Astrocyte of the spinal cord (primary cell): ENCODE data around the gene EXOC6B.

Experiments used
- DNase-seq: peaks from one replicate; pipeline ENCODE4 v3.0.0; 2011; ENCODE audit warnings: low read depth, low spot score
- H3K4me3 ChIP-seq: 2 replicates; pipeline ENCODE4 v1.5.1; 2011; ENCODE audit warnings: low read depth, mild to moderate bottlenecking, low read length, moderate library complexity
- CTCF ChIP-seq: IDR thresholded peaks from 2 replicates; pipeline ENCODE4 v1.5.1; 2012; ENCODE audit warnings: low read depth, mild to moderate bottlenecking, low read length, inconsistent platforms
- in situ Hi-C: cut with HindIII; loops from 2 replicates; pipeline ENCODE4 v1.10.0; 2017; ENCODE audit warnings: low sequenced_read_pairs

EXOC6B gene

DNA sequence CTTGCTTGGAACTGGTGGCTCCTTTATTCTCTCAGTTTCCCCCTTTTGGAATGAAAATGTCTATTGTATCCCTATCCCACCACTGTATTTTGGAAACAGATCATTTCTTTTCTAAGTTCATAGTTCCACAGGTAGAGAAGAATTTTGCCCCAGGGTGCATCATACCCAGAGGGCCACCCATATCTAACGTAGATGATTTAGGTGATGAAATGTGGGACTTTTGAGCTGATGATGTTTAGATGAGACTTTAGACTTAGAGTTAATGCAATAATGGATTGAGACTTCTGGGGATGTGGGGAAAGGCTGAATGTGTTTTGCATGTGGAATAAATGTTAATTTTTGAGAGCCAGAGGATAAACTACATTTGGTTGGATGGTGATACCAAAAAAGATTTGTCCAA, 570.3 kb downstream of the EXOC6B start:
- no peak for DNase-seq
- no peak for TF ChIP-seq CTCF
- in situ Hi-C loops = no loop called here
- H3K4me3 ChIP-seq = no peak overlapping the region

GRCh38 chr2:72254831-72255451, 570.9 kb downstream of the EXOC6B start:
- no peak for DNase-seq
- in situ Hi-C loops = no loop called here
- no peak for TF ChIP-seq CTCF
- H3K4me3 ChIP-seq = no peak overlapping the region

GRCh38 chr2:72238311-72238710, 587.5 kb downstream of the EXOC6B start:
- in situ Hi-C loops = no loop called here
- no peak for TF ChIP-seq CTCF
- no peak overlapping the region for H3K4me3 ChIP-seq
- DNase-seq = no peak

GRCh38 chr2:72237549-72237948, 588.3 kb downstream of the EXOC6B start:
- in situ Hi-C loops = no loop called here
- DNase-seq = no peak
- TF ChIP-seq CTCF = no peak
- no peak overlapping the region for H3K4me3 ChIP-seq

GRCh38 chr2:72236445-72237067, 589.3 kb downstream of the EXOC6B start:
- DNase-seq = peak; percentile 77
- in situ Hi-C loops = no loop called here

More at GRCh38 chr2:72236445-72237067, 589.3 kb downstream of the EXOC6B start:
- H3K4me3 ChIP-seq = no peak overlapping the region
- TF ChIP-seq CTCF = no peak
